ENCODE data around the gene PLCL2.
"Not testable (repeated sequence)": the region's sequence is repeated elsewhere in the genome, so short reads cannot be mapped to it uniquely, and the experiment has no call there.

PLCL2 gene

GRCh38 chr3:16978234-16978920 lies 93.6 kb downstream of the PLCL2 start:
- DNase-seq (ENCODE audit: low read depth) = peak; percentile 43

GRCh38 chr3:16978921-16979271 lies 94.1 kb downstream of the PLCL2 start:
- no peak for DNase-seq (ENCODE audit: low read depth)

GRCh38 chr3:16979769-16980515 lies 95.2 kb downstream of the PLCL2 start:
- DNase-seq (ENCODE audit: low read depth) = not testable (repeated sequence)

- DNase-seq (ENCODE audit: low read depth) = not testable (repeated sequence)
Observed at GRCh38 chr3:16980526-16980925, 95.8 kb downstream of the PLCL2 start.

- DNase-seq (ENCODE audit: low read depth) = no peak
Observed at GRCh38 chr3:16982460-16982859, 97.7 kb downstream of the PLCL2 start.

- DNase-seq (ENCODE audit: low read depth) = no peak
Observed at GRCh38 chr3:16985608-16986007, 100.9 kb downstream of the PLCL2 start.

GRCh38 chr3:16987141-16987540 lies 102.4 kb downstream of the PLCL2 start:
- no peak for DNase-seq (ENCODE audit: low read depth)

GRCh38 chr3:16990163-16990562 lies 105.4 kb downstream of the PLCL2 start:
- DNase-seq (ENCODE audit: low read depth) = no peak

GRCh38 chr3:16992198-16992597 lies 107.4 kb downstream of the PLCL2 start:
- DNase-seq (ENCODE audit: low read depth) = no peak

GRCh38 chr3:16993227-16993626 lies 108.5 kb downstream of the PLCL2 start:
- peak; percentile 40 for DNase-seq (ENCODE audit: low read depth)

GRCh38 chr3:16994854-16995525 lies 110.2 kb downstream of the PLCL2 start:
- DNase-seq (ENCODE audit: low read depth) = no peak

GRCh38 chr3:16995601-16996000 lies 110.8 kb downstream of the PLCL2 start:
- DNase-seq (ENCODE audit: low read depth) = no peak

- DNase-seq (ENCODE audit: low read depth) = no peak
Observed at GRCh38 chr3:16998236-16998923, 113.6 kb downstream of the PLCL2 start.

GRCh38 chr3:16999161-16999560 lies 114.4 kb downstream of the PLCL2 start:
- no peak for DNase-seq (ENCODE audit: low read depth)

GRCh38 chr3:16999871-17000270 lies 115.1 kb downstream of the PLCL2 start:
- DNase-seq (ENCODE audit: low read depth) = no peak

GRCh38 chr3:17003457-17003856 lies 118.7 kb downstream of the PLCL2 start:
- DNase-seq (ENCODE audit: low read depth) = no peak

GRCh38 chr3:17006132-17006852 lies 121.5 kb downstream of the PLCL2 start:
- no peak for DNase-seq (ENCODE audit: low read depth)

GRCh38 chr3:17007284-17007683 lies 122.5 kb downstream of the PLCL2 start:
- DNase-seq (ENCODE audit: low read depth) = no peak

GRCh38 chr3:17009826-17010225 lies 125.1 kb downstream of the PLCL2 start:
- DNase-seq (ENCODE audit: low read depth) = no peak

GRCh38 chr3:17011728-17012338 lies 127.1 kb downstream of the PLCL2 start:
- no peak for DNase-seq (ENCODE audit: low read depth)

GRCh38 chr3:17013050-17013449 lies 128.3 kb downstream of the PLCL2 start:
- no peak for DNase-seq (ENCODE audit: low read depth)
